Thymus (tissue), 14 donors: ENCODE measurements around the gene PPIB. TPM values are rescaled to one million over a fixed set of nuclear protein-coding genes. Genes with fewer than 3 reads are reported as not detected.

ENCODE experiments used
- DNase-seq, 9 donors: peaks; one replicate each; pipeline ENCODE4 v3.0.0-alpha.2; 2013; ENCODE audit warnings: low spot score in 9 of 9, low read depth in 6 of 9, missing footprints in 1 of 9
- H3K27ac ChIP-seq, 2 donors: one replicate each; pipeline ENCODE4 v1.5.1; 2013; ENCODE audit warnings: control low read depth in 1 of 2, low read depth in 1 of 2, low read length in 1 of 2, mild to moderate bottlenecking in 1 of 2, moderate library complexity in 1 of 2
- H3K27me3 ChIP-seq, 2 donors: one replicate each; pipeline ENCODE4 v1.5.1; 2013; ENCODE audit warnings: low read length in 1 of 2; ENCODE audit not compliant: control insufficient read depth in 2 of 2, insufficient read depth in 1 of 2
- H3K36me3 ChIP-seq, 2 donors: one replicate each; pipeline ENCODE4 v1.5.1; 2013; ENCODE audit warnings: low read length in 1 of 2, mild to moderate bottlenecking in 1 of 2, moderate library complexity in 1 of 2; ENCODE audit not compliant: control insufficient read depth in 2 of 2, insufficient read depth in 2 of 2
- H3K4me1 ChIP-seq, 2 donors: one replicate each; pipeline ENCODE4 v1.5.1; 2013; ENCODE audit warnings: low read length in 2 of 2; ENCODE audit not compliant: control insufficient read depth in 2 of 2, insufficient read depth in 2 of 2
- H3K4me3 ChIP-seq, 2 donors: one replicate each; pipeline ENCODE4 v1.5.1; 2013; ENCODE audit warnings: low read length in 2 of 2, control low read depth in 1 of 2, mild to moderate bottlenecking in 1 of 2
- H3K9me3 ChIP-seq, 2 donors: one replicate each; pipeline ENCODE4 v1.5.1; 2013; ENCODE audit warnings: low read length in 1 of 2, mild to moderate bottlenecking in 1 of 2; ENCODE audit not compliant: control insufficient read depth in 2 of 2, insufficient read depth in 1 of 2
- WGBS: extraction: QIAGEN DNeasy Blood & Tissue Kit; methylation state at CpG from one replicate; pipeline ENCODE4 v1.1.7; 2013; 5-methylcytosine and 5-hydroxymethylcytosine counted together
- long read RNA-seq, 10 donors: transcript quantifications; one replicate each; lab custom pipeline, GENCODE V29; 2026
- polyA plus RNA-seq: library from polyadenylated mRNA; stranded (reverse); fragments of 200-250 nt; gene quantifications from one replicate; pipeline ENCODE4 v1.2.3, GENCODE V29; 2013
- total RNA-seq: library from RNA; stranded (reverse); fragments of 120-200 nt; gene quantifications from one replicate; pipeline ENCODE4 v1.2.4, GENCODE V29; 2013
- donor health status: healthy.

PPIB gene
- total RNA-seq = 382 TPM
- polyA plus RNA-seq = 344 TPM
- long read RNA-seq, donor 1, transcript PPIB-201 (5 exons, 1,081 nt) = major isoform, 22 of 22 reads
- long read RNA-seq, donor 1, partial matches to known transcripts = 0 of 22 reads
- long read RNA-seq, donor 1, other reads (novel, unspliced or antisense) = 0 of 22 reads
- long read RNA-seq, donor 2 = 0 reads
- long read RNA-seq, donor 3, transcript PPIB-201 (5 exons, 1,081 nt) = major isoform, 414 of 473 reads
- long read RNA-seq, donor 3, transcript PPIB-203 (3 exons, 1,208 nt) = minor isoform, 7 of 473 reads
- long read RNA-seq, donor 3, partial matches to known transcripts = 17 of 473 reads
- long read RNA-seq, donor 3, other reads (novel, unspliced or antisense) = 35 of 473 reads
- long read RNA-seq, donor 4, transcript PPIB-201 (5 exons, 1,081 nt) = major isoform, 104 of 117 reads
- long read RNA-seq, donor 4, transcript PPIB-203 (3 exons, 1,208 nt) = minor isoform, 5 of 117 reads
- long read RNA-seq, donor 4, partial matches to known transcripts = 0 of 117 reads
- long read RNA-seq, donor 4, other reads (novel, unspliced or antisense) = 8 of 117 reads
- long read RNA-seq, donor 5, transcript PPIB-201 (5 exons, 1,081 nt) = major isoform, 411 of 529 reads
- long read RNA-seq, donor 5, transcript PPIB-203 (3 exons, 1,208 nt) = minor isoform, 10 of 529 reads
- long read RNA-seq, donor 5, partial matches to known transcripts = 35 of 529 reads
- long read RNA-seq, donor 5, other reads (novel, unspliced or antisense) = 73 of 529 reads
- long read RNA-seq, donor 6, transcript PPIB-201 (5 exons, 1,081 nt) = major isoform, 147 of 163 reads
- long read RNA-seq, donor 6, partial matches to known transcripts = 0 of 163 reads
- long read RNA-seq, donor 6, other reads (novel, unspliced or antisense) = 16 of 163 reads
- long read RNA-seq, donor 7, transcript PPIB-201 (5 exons, 1,081 nt) = major isoform, 176 of 196 reads
- long read RNA-seq, donor 7, partial matches to known transcripts = 6 of 196 reads
- long read RNA-seq, donor 7, other reads (novel, unspliced or antisense) = 14 of 196 reads
- long read RNA-seq, donor 8, transcript PPIB-201 (5 exons, 1,081 nt) = major isoform, 103 of 111 reads
- long read RNA-seq, donor 8, partial matches to known transcripts = 0 of 111 reads
- long read RNA-seq, donor 8, other reads (novel, unspliced or antisense) = 7 of 111 reads
- long read RNA-seq, donor 9, transcript PPIB-201 (5 exons, 1,081 nt) = major isoform, 139 of 165 reads
- long read RNA-seq, donor 9, partial matches to known transcripts = 13 of 165 reads
- long read RNA-seq, donor 9, other reads (novel, unspliced or antisense) = 11 of 165 reads
- long read RNA-seq, donor 10, transcript PPIB-201 (5 exons, 1,081 nt) = major isoform, 177 of 196 reads
- long read RNA-seq, donor 10, partial matches to known transcripts = 0 of 196 reads
- long read RNA-seq, donor 10, other reads (novel, unspliced or antisense) = 17 of 196 reads

DNA sequence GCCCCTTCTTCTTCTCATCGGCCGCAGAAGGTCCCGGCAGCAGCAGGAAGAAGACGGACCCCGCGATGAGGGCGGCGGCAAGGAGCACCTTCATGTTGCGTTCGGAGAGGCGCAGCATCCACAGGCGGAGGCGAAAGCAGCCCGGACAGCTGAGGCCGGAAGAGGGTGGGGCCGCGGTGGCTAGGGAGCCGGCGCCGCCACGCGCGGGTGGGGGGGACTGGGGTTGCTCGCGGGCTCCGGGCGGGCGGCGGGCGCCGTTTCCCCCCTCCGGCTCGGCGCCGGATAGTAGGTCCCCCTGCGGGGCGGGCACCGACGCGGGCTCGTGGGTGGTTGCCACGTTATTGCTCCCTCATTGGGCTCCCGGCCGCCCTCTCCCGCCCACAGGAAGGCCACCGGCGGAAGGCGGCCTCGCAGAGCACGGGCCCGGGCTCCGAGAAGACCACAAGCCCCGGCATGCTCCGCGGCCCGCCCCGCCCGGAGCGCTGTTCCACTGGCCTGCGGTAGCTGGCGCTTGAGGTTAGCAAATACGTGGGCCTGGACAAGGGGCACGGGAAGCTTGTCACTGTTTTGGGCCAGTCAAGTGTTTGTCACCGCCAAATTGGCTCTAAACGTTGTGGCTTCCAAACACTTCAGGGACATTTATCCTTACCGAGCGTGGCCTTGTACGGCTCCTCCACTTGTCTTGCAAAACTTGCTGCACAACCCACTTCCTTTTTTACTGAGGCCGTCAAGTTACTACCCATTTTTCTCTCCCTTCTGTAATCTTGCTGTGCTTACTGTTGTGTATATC, at the start of gene PPIB:
Gene PPIB, minus strand, starts transcription at position 154 of the 790 bp plus-strand sequence. Its CDS starts 36 bp downstream, at position 118.
- WGBS = under 1% methylated on average over 69 of the region's 69 CpGs
- H3K9me3 ChIP-seq = no peaks in the 10 kb centered on the region
- H3K4me1 ChIP-seq = peaks cover 10 to 29% of the 10 kb centered on the region in 2 donors
- peak within 1 kb of the TSS; percentile 85 to 94 for H3K4me3 ChIP-seq
- peaks cover 30 to 37% of the 10 kb centered on the region in 2 donors for H3K36me3 ChIP-seq
- peak; percentile 84 to 98 (median 95) for DNase-seq
- peak within 1 kb of the TSS; percentile 88 to 92 for H3K27ac ChIP-seq
- no peaks in the 10 kb centered on the region for H3K27me3 ChIP-seq

DNA sequence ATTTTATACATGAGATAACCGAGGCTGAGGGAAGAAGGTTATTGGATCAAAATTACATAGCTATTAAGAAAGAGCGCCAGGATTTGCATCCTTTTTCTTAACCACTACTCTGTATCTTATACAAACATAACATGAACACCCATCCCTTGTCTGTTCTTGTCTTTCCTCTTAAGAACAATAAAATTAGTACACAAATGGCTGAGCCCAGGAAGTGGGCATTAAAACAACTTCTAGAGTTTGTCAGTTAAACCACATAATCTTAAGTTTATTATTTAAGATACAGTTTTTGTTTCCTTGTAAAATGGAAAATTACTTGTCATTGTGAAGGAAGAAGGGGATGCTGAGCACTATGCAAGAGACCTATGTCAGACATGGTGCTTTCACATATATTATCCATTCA, 48.9 kb upstream of the PPIB start:
- Histone ChIP-seq H3K9me3 (no peaks in the 10 kb centered on the region), H3K4me3 (no peak overlapping the region), H3K27ac (no peak overlapping the region), H3K36me3 (peaks cover 3 to 14% of the 10 kb centered on the region in 2 donors), H3K4me1 (no peaks in the 10 kb centered on the region), H3K27me3 (no peaks in the 10 kb centered on the region)
- DNase-seq = no peak
- WGBS = 97% methylated on average over 2 of the region's 2 CpGs

DNA sequence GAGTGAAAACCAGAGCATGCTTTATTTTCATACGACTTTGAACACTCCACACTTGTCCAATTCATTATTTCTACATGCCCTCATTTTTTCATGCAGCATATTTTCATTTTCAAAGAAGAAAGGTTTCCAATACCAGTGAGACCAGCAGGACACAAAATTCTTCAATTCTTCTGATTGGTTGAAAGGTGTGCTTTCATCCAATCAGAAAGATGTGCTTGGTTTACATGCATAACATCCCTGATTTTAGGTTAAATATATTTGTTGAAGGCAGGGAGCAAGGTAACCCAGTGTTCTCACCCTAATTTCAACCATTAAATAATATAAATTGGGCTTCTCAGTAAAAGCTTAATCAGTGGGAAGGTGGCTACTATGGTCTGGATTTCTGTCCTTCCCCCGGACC, 47.5 kb upstream of the PPIB start:
- no peaks in the 10 kb centered on the region for H3K9me3 ChIP-seq
- WGBS = 94% methylated on average over 2 of the region's 2 CpGs
- DNase-seq = no peak
- no peak overlapping the region for H3K27ac ChIP-seq
- no peaks in the 10 kb centered on the region for H3K4me1 ChIP-seq
- peaks cover 3 to 11% of the 10 kb centered on the region in 2 donors for H3K36me3 ChIP-seq
- H3K27me3 ChIP-seq = no peaks in the 10 kb centered on the region
- H3K4me3 ChIP-seq = no peak overlapping the region

DNA sequence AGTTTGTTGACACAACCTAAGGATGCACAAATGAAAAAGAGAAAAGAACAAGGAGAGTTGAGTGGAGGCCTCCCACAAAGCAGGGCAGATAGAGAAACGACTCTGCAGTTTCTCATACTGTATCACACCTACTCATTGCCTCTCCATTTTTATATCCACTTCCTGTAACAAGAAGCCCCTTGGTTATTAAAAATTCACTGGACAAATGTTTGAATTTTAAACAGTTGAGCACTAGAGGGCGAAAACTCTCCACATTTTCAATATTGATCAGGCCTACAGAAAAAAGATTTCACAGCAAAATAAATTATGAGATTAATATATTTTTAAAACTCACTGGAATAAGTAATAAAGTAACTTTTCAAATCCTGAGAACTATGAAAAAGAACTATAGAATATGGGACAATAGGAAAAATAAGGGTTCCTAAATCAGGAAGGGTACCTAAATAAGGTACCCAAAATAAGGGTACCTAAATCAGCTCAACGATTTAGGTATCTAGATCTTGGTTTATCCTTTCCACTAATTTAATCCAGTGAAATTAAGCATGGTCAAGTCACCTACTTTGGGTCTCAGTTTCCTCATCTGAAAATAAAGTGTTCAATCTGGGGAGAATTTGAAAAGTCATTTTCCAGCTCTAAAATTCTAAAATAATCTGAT, 47.0 kb upstream of the PPIB start:
- H3K27me3 ChIP-seq = no peaks in the 10 kb centered on the region
- no peaks in the 10 kb centered on the region for H3K4me1 ChIP-seq
- H3K36me3 ChIP-seq = peaks cover 3 to 12% of the 10 kb centered on the region in 2 donors
- no peak overlapping the region for H3K4me3 ChIP-seq
- WGBS = 64% methylated on average over 3 of the region's 3 CpGs
- peak in 2 of 9 donors; percentile 9 to 31 for DNase-seq
- no peaks in the 10 kb centered on the region for H3K9me3 ChIP-seq
- no peak overlapping the region for H3K27ac ChIP-seq

DNA sequence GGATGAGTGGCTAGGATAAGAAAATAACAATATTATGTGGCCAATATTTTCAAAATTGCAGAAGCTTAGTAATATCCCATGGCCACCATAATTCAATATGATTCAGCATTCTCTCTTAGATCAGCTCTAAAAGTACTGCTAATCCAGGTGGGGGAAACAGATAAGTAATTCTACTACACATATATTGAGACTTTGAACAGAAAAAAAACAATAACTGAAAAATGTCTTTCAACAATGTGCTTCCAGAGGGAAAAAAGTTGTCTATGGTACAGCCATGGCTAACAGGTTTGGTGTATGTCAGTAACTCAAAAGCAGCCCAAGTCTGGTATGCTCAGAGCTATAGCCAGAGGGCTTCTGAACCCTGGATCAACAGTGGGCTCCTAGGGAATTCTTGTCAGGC, 42.4 kb upstream of the PPIB start:
- H3K4me1 ChIP-seq = no peaks in the 10 kb centered on the region
- DNase-seq = no peak
- H3K27ac ChIP-seq = no peak overlapping the region
- H3K27me3 ChIP-seq = no peaks in the 10 kb centered on the region
- H3K9me3 ChIP-seq = no peaks in the 10 kb centered on the region
- H3K36me3 ChIP-seq = peaks cover 18 to 23% of the 10 kb centered on the region in 2 donors
- H3K4me3 ChIP-seq = no peak overlapping the region

DNA sequence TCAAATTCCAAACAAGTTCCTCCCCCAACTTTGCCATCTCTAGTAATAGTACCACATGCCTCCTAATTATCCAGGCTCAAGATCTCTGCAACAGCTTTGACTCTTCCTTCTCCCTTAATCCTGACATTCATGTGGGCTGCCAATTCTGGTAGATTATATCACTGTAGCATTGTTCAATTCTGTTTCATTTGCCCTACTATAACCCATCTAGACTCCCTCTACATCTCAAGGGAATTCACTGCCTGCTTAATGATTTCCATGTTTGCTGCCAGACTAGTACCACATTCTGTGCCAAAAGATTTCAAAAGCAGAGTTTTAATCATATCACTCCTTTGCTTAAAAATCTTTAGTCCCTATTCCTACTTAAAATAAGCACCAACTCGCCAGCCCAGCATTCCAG, 34.6 kb upstream of the PPIB start:
- H3K4me1 ChIP-seq = no peaks in the 10 kb centered on the region
- no peak overlapping the region for H3K4me3 ChIP-seq
- peaks cover 6 to 13% of the 10 kb centered on the region in 2 donors for H3K36me3 ChIP-seq
- 95% methylated on average over 1 of the region's 1 CpG for WGBS
- no peaks in the 10 kb centered on the region for H3K27me3 ChIP-seq
- H3K27ac ChIP-seq = no peak overlapping the region
- H3K9me3 ChIP-seq = no peaks in the 10 kb centered on the region
- no peak for DNase-seq

DNA sequence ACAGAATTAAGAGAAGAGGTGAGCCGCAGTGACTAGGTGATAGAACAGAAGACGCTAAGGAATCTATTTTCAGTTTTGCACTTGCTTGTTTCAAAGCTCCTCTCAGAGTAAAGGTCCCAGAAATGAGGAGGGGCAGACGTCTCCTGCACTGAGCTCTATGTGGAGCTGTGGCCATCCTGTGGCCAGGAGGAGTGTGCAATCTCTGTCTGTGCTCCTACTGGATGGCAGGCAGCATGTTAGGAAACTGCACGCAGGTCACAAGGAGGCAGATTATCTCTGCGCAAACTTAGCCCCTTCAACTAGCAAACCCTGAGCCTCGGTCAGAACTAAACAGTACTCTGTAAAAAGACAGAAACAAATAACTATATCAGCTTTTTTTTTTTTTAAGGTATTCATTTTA, 31.1 kb upstream of the PPIB start:
- H3K9me3 ChIP-seq = no peaks in the 10 kb centered on the region
- peaks cover 0 to 7% of the 10 kb centered on the region in 2 donors for H3K36me3 ChIP-seq
- no peaks in the 10 kb centered on the region for H3K27me3 ChIP-seq
- WGBS = 98% methylated on average over 6 of the region's 6 CpGs
- H3K4me1 ChIP-seq = no peaks in the 10 kb centered on the region
- H3K4me3 ChIP-seq = no peak overlapping the region
- DNase-seq = no peak
- H3K27ac ChIP-seq = no peak overlapping the region
